Astrocyte of the spinal cord (primary cell): ENCODE data around the gene PUSL1.

ENCODE experiments used
- DNase-seq: peaks from one replicate; pipeline ENCODE4 v3.0.0; 2011; ENCODE audit warnings: low read depth, low spot score
- H3K4me3 ChIP-seq: 2 replicates; pipeline ENCODE4 v1.5.1; 2011; ENCODE audit warnings: low read depth, mild to moderate bottlenecking, low read length, moderate library complexity
- CTCF ChIP-seq: IDR thresholded peaks from 2 replicates; pipeline ENCODE4 v1.5.1; 2012; ENCODE audit warnings: low read depth, mild to moderate bottlenecking, low read length, inconsistent platforms
- in situ Hi-C: cut with HindIII; loops from 2 replicates; pipeline ENCODE4 v1.10.0; 2017; ENCODE audit warnings: low sequenced_read_pairs

PUSL1 gene

GRCh38 chr1:1262758-1263157, 45.6 kb upstream of the PUSL1 start:
- no peak overlapping the region for H3K4me3 ChIP-seq
- in situ Hi-C loops = no loop called here
- DNase-seq = no peak
- TF ChIP-seq CTCF = no peak

GRCh38 chr1:1264026-1264425, 44.4 kb upstream of the PUSL1 start:
- no peak overlapping the region for H3K4me3 ChIP-seq
- no peak for DNase-seq
- in situ Hi-C loops = no loop called here
- no peak for TF ChIP-seq CTCF

- DNase-seq = peak; percentile 95
- H3K4me3 ChIP-seq = no peak overlapping the region
- in situ Hi-C loops = no loop called here
- TF ChIP-seq CTCF = peak; percentile 60
Measured at GRCh38 chr1:1264868-1265272, 43.5 kb upstream of the PUSL1 start.

GRCh38 chr1:1267488-1268283, 40.7 kb upstream of the PUSL1 start:
- no peak overlapping the region for H3K4me3 ChIP-seq
- no peak for TF ChIP-seq CTCF
- DNase-seq = no peak
- in situ Hi-C loops = no loop called here

- DNase-seq = no peak
- no peak overlapping the region for H3K4me3 ChIP-seq
- in situ Hi-C loops = no loop called here
- TF ChIP-seq CTCF = no peak
Measured at GRCh38 chr1:1268284-1268682, 40.1 kb upstream of the PUSL1 start.

- in situ Hi-C loops = no loop called here
- TF ChIP-seq CTCF = no peak
- H3K4me3 ChIP-seq = no peak overlapping the region
- DNase-seq = no peak
Measured at GRCh38 chr1:1270813-1271212, 37.6 kb upstream of the PUSL1 start.
